GM12878 (cell line): ENCODE measurements around the gene RARRES2. TPM values are rescaled to one million over a fixed set of nuclear protein-coding genes. Genes with fewer than 3 reads are reported as not detected.

Experiments used
- ATAC-seq: fragments of 200-7000 bp; cut with Tn5 transposase; 3 replicates; pipeline ENCODE4 v1.9.1; 2020; ENCODE audit warnings: mild to moderate bottlenecking, moderate library complexity
- BruUV-seq: library from RNA; stranded (reverse); fragments of 400-500 nt; replicated peaks from 2 replicates; lab custom pipeline; 2021; lab: Mats Ljungman, UMichigan
- CTCF ChIA-PET: fragments of 300-600 bp; sonication (Branson Sonifier 250); formaldehyde crosslinking; extraction: SDS; loops from one replicate; lab custom pipeline; 2021; ENCODE audit warnings: inconsistent platforms; lab: Yijun Ruan, JAX
- POLR2A ChIA-PET: fragments of 350-600 bp; formaldehyde crosslinking; extraction: SDS; loops from one replicate; lab custom pipeline; 2021; ENCODE audit warnings: inconsistent platforms; lab: Charles Lee
- RAD21 ChIA-PET: fragments of 300-600 bp; sonication (Branson Sonifier 250); formaldehyde crosslinking; loops from one replicate; lab custom pipeline; 2023; ENCODE audit warnings: antibody characterized with exemption; ENCODE audit not compliant: unreplicated experiment; lab: Charles Lee
- SMC1A ChIA-PET: fragments of 300-600 bp; sonication (Branson Sonifier 250); formaldehyde crosslinking; loops from one replicate; lab custom pipeline; 2023; ENCODE audit not compliant: unreplicated experiment, uncharacterized antibody; lab: Charles Lee
- DNase-seq: peaks from one replicate; pipeline ENCODE4 v3.0.0-alpha.2; 2011; ENCODE audit warnings: low read depth, low spot score
- FAIRE-seq: peaks from 3 replicates; lab custom pipeline; 2011; peaks lifted over from hg19 to GRCh38; lab: Jason Lieb, UNC
- H2AFZ ChIP-seq: 2 replicates; pipeline ENCODE4 v1.6.0; 2011; ENCODE audit warnings: low read depth, low read length, control low read depth; ENCODE audit not compliant: control insufficient read depth
- H3K27ac ChIP-seq: 2 replicates; pipeline ENCODE4 v1.5.1; 2011; ENCODE audit warnings: control low read depth; ENCODE audit not compliant: control insufficient read depth, insufficient read depth
- H3K27me3 ChIP-seq, 2 experiments: replicated peaks in 1 of 2; 2 replicates each; pipeline versions ENCODE4 v1.6.0 to v1.6.1; 2011; ENCODE audit warnings: low read length in 1 of 2; ENCODE audit not compliant: control insufficient read depth in 2 of 2, insufficient read depth in 2 of 2
- H3K36me3 ChIP-seq, 2 experiments: 2 replicates each; pipeline ENCODE4 v1.5.1; 2011; ENCODE audit warnings: low read length in 1 of 2; ENCODE audit not compliant: control insufficient read depth in 2 of 2, insufficient read depth in 2 of 2
- H3K4me1 ChIP-seq: 2 replicates; pipeline ENCODE4 v1.6.1; 2011; ENCODE audit warnings: mild to moderate bottlenecking, low read length, moderate library complexity, mixed read lengths; ENCODE audit not compliant: control insufficient read depth, insufficient read depth
- H3K4me2 ChIP-seq: 2 replicates; pipeline ENCODE4 v1.6.0; 2011; ENCODE audit warnings: control low read depth; ENCODE audit not compliant: control insufficient read depth, insufficient read depth
- H3K4me3 ChIP-seq: fragments of 200-600 bp; sonication (generic); 2 replicates; pipeline ENCODE4 v1.5.1; 2016
- H3K79me2 ChIP-seq: 2 replicates; pipeline ENCODE4 v1.6.0; 2011; ENCODE audit warnings: low read length; ENCODE audit not compliant: control insufficient read depth, insufficient read depth
- H3K9ac ChIP-seq: 2 replicates; pipeline ENCODE4 v1.8.0; 2011; ENCODE audit warnings: low read length, control low read depth, mixed read lengths; ENCODE audit not compliant: control insufficient read depth, insufficient read depth
- H3K9me3 ChIP-seq: replicated peaks from 3 replicates; pipeline ENCODE4 v1.5.1; 2011; ENCODE audit warnings: mild to moderate bottlenecking, low read length; ENCODE audit not compliant: control insufficient read depth, insufficient read depth
- H4K20me1 ChIP-seq: 2 replicates; pipeline ENCODE4 v1.6.0; 2011; ENCODE audit not compliant: control insufficient read depth, insufficient read depth
- CREM ChIP-seq: IDR thresholded peaks from 2 replicates; pipeline ENCODE4 v1.6.1; 2014; ENCODE audit warnings: antibody characterized with exemption, low read depth
- DPF2 ChIP-seq: fragments of 450-650 bp; IDR thresholded peaks from 2 replicates; pipeline ENCODE4 v1.6.1; 2017; ENCODE audit warnings: mild to moderate bottlenecking
- EGR1 ChIP-seq, 2 experiments: IDR thresholded peaks; 1 replicate in 1 of 2; 2 replicates in 1 of 2; pipeline ENCODE4 v1.6.1; 2011 to 2012; ENCODE audit warnings: low read depth in 2 of 2, low read length in 2 of 2, borderline replicate concordance in 1 of 2, mild to moderate bottlenecking in 1 of 2, moderate library complexity in 1 of 2
- HCFC1 ChIP-seq: fragments of 150-350 bp; IDR thresholded peaks from 2 replicates; pipeline ENCODE4 v1.6.1; 2014; ENCODE audit warnings: low read length
- JUND ChIP-seq: IDR thresholded peaks from 2 replicates; pipeline ENCODE4 v1.6.1; 2012; ENCODE audit warnings: low read depth, mild to moderate bottlenecking, low read length, improper control_type of control experiment, moderate library complexity
- MYC ChIP-seq: IDR thresholded peaks from 2 replicates; pipeline ENCODE4 v1.6.1; 2011; ENCODE audit warnings: mild to moderate bottlenecking, low read length, moderate library complexity, inconsistent platforms; ENCODE audit not compliant: insufficient read depth, insufficient replicate concordance, insufficient read length, severe bottlenecking
- NFIC ChIP-seq: IDR thresholded peaks from 2 replicates; pipeline ENCODE4 v1.6.1; 2012; ENCODE audit warnings: low read depth, mild to moderate bottlenecking, inconsistent platforms, low read length, moderate library complexity
- RB1 ChIP-seq: fragments of 450-650 bp; formaldehyde crosslinking; IDR thresholded peaks from 2 replicates; pipeline ENCODE4 v1.6.1; 2017; ENCODE audit warnings: mild to moderate bottlenecking, borderline replicate concordance
- TAF1 ChIP-seq: IDR thresholded peaks from 2 replicates; pipeline ENCODE4 v1.6.1; 2011; ENCODE audit warnings: mild to moderate bottlenecking, low read depth, low read length, borderline replicate concordance
- TCF12 ChIP-seq: IDR thresholded peaks from 2 replicates; pipeline ENCODE4 v1.6.1; 2011; ENCODE audit warnings: low read depth, mild to moderate bottlenecking, low read length
- ZNF274 ChIP-seq: IDR thresholded peaks from one replicate; pipeline ENCODE4 v1.8.0; 2011; ENCODE audit not compliant: insufficient read length, insufficient read depth
- WGBS: methylation state at CpG from one replicate; pipeline ENCODE4 v1.1.6; 2016; ENCODE audit warnings: low lambda C conversion rate; ENCODE audit not compliant: insufficient replicate concordance, insufficient coverage; ENCODE audit errors: missing lambda C conversion rate; 5-methylcytosine and 5-hydroxymethylcytosine counted together
- in situ Hi-C: fragments of 300-500 bp; cut with MboI; formaldehyde crosslinking; loops from 9 replicates; pipeline ENCODE4 v1.14.3; 2018; ENCODE audit warnings: mixed read lengths
- intact Hi-C: fragments of 100-400 bp; cut with micrococcal nuclease; formaldehyde crosslinking; loops from one replicate; pipeline ENCODE4 v1.14.2; 2022; ENCODE audit not compliant: unreplicated experiment
- polyA plus RNA-seq, 11 experiments: library from polyadenylated mRNA; depleted of rRNA in 4 of 11; unstranded in 6 of 11; stranded (reverse) in 5 of 11; fragments of >200 nt; fragmentation: Nextera tagmentation in 4 of 11; fragmentation: Illumina TruSeq in 1 of 11; extraction: Ambion mirVana in 4 of 11; extraction: Trizol in 1 of 11; gene quantifications; 1 replicate in 1 of 11; 2 replicates in 10 of 11; pipeline versions ENCODE4 v1.2.1 to v1.2.3, GENCODE V29; 2011 to 2016; ENCODE audit warnings: inconsistent platforms in 2 of 11, missing spikeins in 2 of 11, low read depth in 1 of 11
- total RNA-seq, 4 experiments: library from RNA; depleted of rRNA in 3 of 4; stranded (reverse); fragments of >200 nt in 3 of 4; fragmentation: Illumina TruSeq in 1 of 4; extraction: Trizol in 1 of 4; gene quantifications; 2 replicates each; pipeline versions ENCODE4 v1.2.1 to v1.2.3, GENCODE V29; 2013 to 2021
- TF ChIP-seq, protein P1 (sequence below): fragments of 450-650 bp; IDR thresholded peaks from 2 replicates; pipeline ENCODE4 v1.6.1; 2017; ENCODE audit warnings: borderline replicate concordance

Gene RARRES2
- total and polyA plus RNA-seq, 10 of the 15 experiments (the other 5 are each of a cell fraction or from before 2014, with no cell fraction given) = 0.13 to 2.2 (median 0.40) TPM; not detected in 3

GRCh38 chr7:150346922-150347321 lies 5.5 kb upstream of the RARRES2 start (continued):
- TF ChIP-seq TAF1 (no peak), HCFC1 (no peak), EGR1 (IDR thresholded peaks at IDR 0.05; ENCODE audit: borderline replicate concordance in 1 of 2, low read depth in 2 of 2, low read length in 2 of 2) (no peak), ZNF274 (no peak)
- TF ChIP-seq, all 136 proteins: peak for 0

GRCh38 chr7:150345012-150345411 lies 3.6 kb upstream of the RARRES2 start:
- Histone ChIP-seq H3K4me2 (no peak overlapping the region), H2AFZ (no peak overlapping the region), H3K36me3 (no peaks in the 10 kb centered on the region), H4K20me1 (no peaks in the 10 kb centered on the region), H3K4me3 (no peak overlapping the region), H3K27ac (no peak overlapping the region), H3K4me1 (peaks cover 4% of the 10 kb centered on the region), H3K27me3 (peaks cover 0 to 5% of the 10 kb centered on the region in 2 experiments; a peak in 3 of 4 replicates), H3K9me3 (peaks cover 5% of the 10 kb centered on the region; the same call in 2 of the 3 replicates), H3K9ac (no peak overlapping the region), H3K79me2 (no peaks in the 10 kb centered on the region)
- POLR2A ChIA-PET = interaction anchor here (0.5 kb wide), 1 partner anchor 89 kb away, joined by 3 read pairs; no protein-coding TSS in a partner anchor
- TF ChIP-seq MYC (no peak), DPF2 (no peak), RB1 (no peak), CREM (no peak), NFIC (no peak), TCF12 (no peak), JUND (no peak)
- TF ChIP-seq, protein P1, sequence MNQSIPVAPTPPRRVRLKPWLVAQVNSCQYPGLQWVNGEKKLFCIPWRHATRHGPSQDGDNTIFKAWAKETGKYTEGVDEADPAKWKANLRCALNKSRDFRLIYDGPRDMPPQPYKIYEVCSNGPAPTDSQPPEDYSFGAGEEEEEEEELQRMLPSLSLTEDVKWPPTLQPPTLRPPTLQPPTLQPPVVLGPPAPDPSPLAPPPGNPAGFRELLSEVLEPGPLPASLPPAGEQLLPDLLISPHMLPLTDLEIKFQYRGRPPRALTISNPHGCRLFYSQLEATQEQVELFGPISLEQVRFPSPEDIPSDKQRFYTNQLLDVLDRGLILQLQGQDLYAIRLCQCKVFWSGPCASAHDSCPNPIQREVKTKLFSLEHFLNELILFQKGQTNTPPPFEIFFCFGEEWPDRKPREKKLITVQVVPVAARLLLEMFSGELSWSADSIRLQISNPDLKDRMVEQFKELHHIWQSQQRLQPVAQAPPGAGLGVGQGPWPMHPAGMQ = no peak
- CTCF ChIA-PET = interaction anchor here (1.5 to 2.0 kb wide), 3 partner anchors 9 to 18 kb away, joined by 3 to 10 read pairs (median 5); no protein-coding TSS in a partner anchor
- SMC1A ChIA-PET = interaction anchor here (1.9 kb wide), 1 partner anchor 12 kb away, joined by 4 read pairs; no protein-coding TSS in a partner anchor
- no TSS peak for BruUV-seq
- intact Hi-C loops (no loop called here), in situ Hi-C loops (no loop called here)
- ATAC-seq (no peak), DNase-seq (no peak), FAIRE-seq (no peak)
- RAD21 ChIA-PET = no interaction called here
- 84% methylated on average over 1 of the region's 1 CpG for WGBS
